PC-9 (cell line): ENCODE measurements around the gene ELL2.

ENCODE experiments used
- CTCF ChIP-seq: fragments of 200-600 bp; sonication (generic); conservative IDR thresholded peaks from 2 replicates; pipeline ENCODE4 v1.6.1; 2017; ENCODE audit warnings: mixed run types, antibody characterized with exemption, mild to moderate bottlenecking, moderate library complexity
- EZH2 ChIP-seq: fragments of 200-600 bp; sonication (generic); IDR thresholded peaks from 2 replicates; pipeline ENCODE4 v1.8.0; 2017; ENCODE audit warnings: antibody characterized with exemption, low read depth

- TF ChIP-seq EZH2, result no peak
- TF ChIP-seq CTCF, result no peak
These were observed 31.3 kb downstream of the ELL2 start for GRCh38 chr5:95930141-95930930.
